GM12872 (cell line): ENCODE measurements around the gene PLEKHG3.

Experiments
- TF ChIP-seq, protein P1 (sequence below): IDR thresholded peaks from 3 replicates; pipeline ENCODE4 v1.5.1; 2011; ENCODE audit warnings: low read depth, mild to moderate bottlenecking, low read length, moderate library complexity; ENCODE audit not compliant: insufficient read depth

The PLEKHG3 gene

GRCh38 chr14:64682843-64683242 is 21.4 kb upstream of the PLEKHG3 start:
- TF ChIP-seq, protein P1, sequence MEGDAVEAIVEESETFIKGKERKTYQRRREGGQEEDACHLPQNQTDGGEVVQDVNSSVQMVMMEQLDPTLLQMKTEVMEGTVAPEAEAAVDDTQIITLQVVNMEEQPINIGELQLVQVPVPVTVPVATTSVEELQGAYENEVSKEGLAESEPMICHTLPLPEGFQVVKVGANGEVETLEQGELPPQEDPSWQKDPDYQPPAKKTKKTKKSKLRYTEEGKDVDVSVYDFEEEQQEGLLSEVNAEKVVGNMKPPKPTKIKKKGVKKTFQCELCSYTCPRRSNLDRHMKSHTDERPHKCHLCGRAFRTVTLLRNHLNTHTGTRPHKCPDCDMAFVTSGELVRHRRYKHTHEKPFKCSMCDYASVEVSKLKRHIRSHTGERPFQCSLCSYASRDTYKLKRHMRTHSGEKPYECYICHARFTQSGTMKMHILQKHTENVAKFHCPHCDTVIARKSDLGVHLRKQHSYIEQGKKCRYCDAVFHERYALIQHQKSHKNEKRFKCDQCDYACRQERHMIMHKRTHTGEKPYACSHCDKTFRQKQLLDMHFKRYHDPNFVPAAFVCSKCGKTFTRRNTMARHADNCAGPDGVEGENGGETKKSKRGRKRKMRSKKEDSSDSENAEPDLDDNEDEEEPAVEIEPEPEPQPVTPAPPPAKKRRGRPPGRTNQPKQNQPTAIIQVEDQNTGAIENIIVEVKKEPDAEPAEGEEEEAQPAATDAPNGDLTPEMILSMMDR, result no peak

- TF ChIP-seq, protein P1, result no peak
These were observed 21.0 kb upstream of the PLEKHG3 start for GRCh38 chr14:64683264-64683663.

DNA sequence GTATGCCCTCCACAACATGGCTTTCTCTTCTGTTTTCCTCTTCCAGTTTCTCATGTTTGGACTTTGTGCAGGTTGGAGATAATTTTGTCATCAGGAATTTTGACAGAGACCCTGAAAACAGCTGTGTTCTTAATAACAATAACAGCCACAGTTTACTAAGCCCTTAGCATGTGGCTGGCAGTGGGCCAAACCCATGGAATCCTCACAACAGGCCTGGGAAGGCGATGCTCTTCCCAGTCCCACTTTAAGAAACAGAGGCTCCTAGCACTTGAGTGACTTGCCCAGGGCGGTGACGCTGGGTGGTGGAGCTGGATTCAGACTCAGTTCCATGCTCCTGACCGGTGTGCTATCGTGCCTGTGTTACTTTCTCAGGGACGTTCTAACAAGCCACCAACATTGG is 20.1 kb upstream of the PLEKHG3 start:
- TF ChIP-seq, protein P1, result no peak

DNA sequence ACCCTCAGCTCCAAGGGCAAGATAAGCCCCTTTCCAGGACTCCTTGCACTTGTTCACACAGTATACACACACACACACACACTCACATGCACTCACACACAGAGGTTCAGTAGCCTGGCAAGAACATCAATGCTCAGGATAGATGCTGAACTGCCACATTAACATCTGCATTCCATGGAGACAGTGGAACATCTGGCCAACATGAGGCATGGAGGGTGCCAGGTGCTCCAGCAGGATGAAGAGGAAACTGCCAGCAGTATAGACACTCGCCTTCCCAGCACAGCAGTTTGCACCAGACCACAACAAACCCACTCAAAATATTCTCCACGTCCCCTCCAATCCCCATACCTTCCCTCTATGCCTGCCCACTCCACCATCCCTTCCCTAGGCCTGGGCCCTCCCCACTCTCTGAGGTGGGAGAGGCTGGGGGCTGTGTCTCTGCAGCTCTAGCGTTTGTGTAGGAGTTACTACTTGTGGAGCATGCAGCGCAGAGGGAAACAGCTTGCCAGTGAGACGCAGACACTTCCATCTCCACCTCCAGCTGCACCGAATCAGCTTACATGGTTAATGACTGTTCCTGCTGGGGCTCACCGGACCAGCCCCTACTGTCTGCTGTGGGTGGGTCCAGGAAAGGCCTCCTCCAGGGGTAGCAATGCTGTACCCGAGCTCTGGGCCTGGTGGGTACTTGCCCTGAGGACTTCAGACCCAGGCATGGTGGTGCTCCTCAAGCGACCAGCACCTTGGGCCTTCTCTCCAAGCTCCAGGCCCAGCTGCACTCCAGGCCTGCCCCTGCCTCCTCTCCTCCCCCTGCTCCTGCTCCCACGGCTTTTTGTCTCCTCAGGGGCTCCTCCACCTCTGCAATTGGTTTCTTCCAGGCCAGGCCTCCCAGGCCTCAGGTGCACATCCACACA is 18.6 kb upstream of the PLEKHG3 start:
- TF ChIP-seq, protein P1, result no peak

- TF ChIP-seq, protein P1, result no peak
These were observed 18.0 kb upstream of the PLEKHG3 start for GRCh38 chr14:64686282-64686615.

- TF ChIP-seq, protein P1, result no peak
These were observed 16.2 kb upstream of the PLEKHG3 start for GRCh38 chr14:64688031-64688430.

- TF ChIP-seq, protein P1, result no peak
These were observed 15.4 kb upstream of the PLEKHG3 start for GRCh38 chr14:64688811-64689281.
